ENCODE measurements around the gene NPAS2.

NPAS2 gene, protein sequence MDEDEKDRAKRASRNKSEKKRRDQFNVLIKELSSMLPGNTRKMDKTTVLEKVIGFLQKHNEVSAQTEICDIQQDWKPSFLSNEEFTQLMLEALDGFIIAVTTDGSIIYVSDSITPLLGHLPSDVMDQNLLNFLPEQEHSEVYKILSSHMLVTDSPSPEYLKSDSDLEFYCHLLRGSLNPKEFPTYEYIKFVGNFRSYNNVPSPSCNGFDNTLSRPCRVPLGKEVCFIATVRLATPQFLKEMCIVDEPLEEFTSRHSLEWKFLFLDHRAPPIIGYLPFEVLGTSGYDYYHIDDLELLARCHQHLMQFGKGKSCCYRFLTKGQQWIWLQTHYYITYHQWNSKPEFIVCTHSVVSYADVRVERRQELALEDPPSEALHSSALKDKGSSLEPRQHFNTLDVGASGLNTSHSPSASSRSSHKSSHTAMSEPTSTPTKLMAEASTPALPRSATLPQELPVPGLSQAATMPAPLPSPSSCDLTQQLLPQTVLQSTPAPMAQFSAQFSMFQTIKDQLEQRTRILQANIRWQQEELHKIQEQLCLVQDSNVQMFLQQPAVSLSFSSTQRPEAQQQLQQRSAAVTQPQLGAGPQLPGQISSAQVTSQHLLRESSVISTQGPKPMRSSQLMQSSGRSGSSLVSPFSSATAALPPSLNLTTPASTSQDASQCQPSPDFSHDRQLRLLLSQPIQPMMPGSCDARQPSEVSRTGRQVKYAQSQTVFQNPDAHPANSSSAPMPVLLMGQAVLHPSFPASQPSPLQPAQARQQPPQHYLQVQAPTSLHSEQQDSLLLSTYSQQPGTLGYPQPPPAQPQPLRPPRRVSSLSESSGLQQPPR

DNA sequence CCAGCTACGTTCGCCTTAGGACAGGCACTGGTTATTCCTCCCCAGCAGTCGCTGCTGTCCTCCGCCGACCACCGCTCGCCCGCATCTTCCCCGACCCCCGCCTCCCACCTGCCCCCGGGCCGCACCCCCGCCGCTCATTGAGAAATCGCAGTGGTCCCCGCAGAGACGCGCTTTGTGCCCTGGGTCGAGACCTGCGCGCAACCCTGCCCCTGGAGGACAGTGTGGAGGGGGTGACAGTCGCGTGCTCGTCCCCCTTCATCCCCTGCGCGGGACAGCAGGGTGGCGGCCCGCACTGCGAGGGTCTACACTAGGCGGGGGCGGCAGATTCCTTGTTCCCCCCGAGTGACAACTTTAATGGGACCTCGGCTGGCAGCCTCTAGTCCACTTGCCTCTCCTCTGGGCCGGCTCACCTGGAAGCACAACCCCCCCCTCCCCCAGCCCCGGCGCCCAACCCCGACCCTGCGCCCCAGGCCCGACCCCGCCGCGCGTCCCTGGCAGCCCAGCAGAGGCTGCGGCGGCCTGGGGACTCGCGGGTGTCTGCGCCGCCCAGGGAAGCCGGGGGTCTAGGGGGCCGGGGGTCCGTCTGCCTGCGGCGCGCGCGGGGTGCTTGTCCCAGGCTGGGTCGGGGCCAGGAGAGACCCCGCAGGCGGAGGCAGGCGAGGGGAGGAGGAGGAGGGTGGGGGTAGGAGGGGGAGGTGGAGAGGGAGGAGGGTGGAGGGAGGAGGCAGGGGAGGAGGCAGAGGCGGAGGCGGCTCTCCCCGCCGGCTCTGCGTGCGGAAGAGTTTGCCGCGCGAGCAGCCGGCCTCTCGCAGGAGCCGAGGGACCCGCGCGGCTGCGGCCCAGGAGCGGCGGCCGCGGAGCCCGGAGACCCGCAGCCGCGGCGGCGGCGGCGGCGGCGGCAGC, at the start of gene NPAS2:
Gene NPAS2, plus strand, starts transcription at position 770 of the 903 bp plus-strand sequence. CDS start 84,616 bp downstream, outside the sequence.
- DNase-seq = no peak

DNA sequence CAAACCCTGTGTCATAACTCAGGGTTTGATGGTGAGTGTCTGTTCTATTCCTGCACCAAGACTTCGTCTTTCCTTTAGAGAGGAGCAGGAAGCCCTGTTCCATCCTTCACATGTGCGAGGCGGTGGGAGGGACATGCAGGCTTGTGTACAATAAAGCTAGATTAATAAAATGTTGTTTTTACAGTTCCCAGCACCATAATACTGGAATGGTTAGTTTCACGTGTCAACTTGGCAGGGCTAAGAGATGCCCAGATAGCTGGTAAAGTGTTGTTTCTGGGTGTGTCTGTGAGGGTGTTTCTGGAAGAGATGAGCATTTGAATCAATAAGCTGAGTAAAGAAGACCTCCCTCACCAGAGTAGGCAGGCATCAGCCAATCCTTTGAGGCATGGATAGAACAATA, 48.8 kb upstream of the NPAS2 start:
- DNase-seq = no peak

DNA sequence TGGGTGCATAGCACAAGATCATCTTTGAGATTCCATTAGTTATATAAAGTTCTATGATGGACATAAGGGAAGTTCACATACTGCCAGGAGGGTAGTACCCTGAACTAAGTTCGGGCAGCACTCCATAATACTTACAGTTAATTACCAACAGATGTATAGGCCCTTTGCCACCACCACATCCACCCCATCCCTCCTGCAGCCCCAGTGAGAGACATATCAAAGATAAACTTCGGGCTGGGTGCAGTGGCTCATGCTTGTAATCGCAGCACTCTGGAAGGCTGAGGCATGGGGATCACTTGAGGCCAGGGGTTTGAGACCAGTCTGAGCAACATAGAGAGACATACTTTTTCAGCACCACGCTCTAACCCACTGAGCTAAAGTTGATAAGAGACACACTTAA, 46.4 kb upstream of the NPAS2 start:
- no peak for DNase-seq

DNA sequence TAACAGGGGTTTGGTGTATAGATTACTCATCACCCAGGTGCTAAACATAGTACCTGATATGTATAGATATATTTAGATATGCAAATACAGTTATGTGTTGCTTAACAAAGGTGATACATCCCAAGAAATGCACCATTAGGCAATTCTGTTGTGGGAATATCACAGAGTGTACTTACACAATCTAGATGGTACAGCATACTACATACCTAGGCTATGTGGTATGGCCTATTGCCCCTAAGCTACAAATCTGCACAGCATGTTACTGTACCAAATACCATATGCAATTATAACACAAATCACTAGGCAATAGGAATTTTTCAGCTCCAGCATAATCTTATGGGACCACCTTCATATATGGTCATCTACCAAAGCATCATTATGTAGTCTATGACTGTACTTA, 43.5 kb upstream of the NPAS2 start:
- no peak for DNase-seq

DNA sequence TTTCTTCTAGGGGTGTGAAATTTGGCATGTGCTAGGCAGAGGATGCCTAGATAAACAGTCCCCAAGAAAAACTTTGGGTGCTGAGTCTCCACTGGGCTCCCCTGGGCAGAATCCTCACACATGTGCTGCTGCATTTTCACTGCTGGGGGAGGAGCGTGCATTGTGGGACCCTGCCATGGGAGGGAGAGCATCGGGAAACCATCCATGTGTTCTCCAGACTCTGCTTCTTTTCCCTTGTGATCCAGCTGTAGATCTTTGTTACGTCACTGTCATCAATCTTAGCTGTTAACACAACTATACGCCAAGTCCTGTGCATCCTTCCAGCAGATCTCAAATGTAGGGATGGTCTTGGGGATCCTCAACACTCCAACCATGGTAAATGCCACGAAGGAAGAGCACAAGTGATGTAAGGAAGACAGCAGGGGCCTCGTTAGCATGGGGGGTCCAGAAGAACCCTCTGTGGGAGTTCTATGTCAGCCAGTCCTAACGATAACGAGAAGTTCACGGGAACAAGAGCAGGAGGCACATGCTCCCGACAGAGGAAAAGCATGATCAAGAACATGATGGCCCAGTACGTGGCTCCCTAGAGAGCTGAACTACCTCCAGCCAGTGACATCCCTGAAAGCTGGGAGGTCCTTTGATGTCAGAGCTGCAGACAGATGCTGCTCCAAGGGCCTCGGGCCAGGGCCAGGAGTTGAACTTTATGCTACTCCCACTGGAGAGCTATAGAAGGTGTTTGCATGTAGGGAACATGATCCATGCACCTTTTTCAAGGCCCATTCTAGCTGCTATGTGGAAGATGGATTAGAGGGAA, 41.1 kb upstream of the NPAS2 start:
- DNase-seq = no peak

DNA sequence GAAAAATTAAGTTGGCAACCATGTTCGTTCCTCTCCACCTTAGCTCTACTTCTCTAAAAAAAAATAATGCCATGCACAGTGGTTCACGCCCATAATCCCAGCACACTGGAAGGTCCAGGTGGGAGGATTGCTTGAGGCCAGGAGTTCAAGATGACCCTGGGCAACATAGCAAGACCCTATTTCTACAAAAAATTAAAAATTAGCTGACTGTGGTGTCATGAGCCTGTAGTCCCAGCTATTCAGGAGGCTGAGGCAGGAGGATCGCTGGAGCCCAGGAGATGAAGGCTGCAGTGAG, 40.1 kb upstream of the NPAS2 start:
- DNase-seq = no peak

DNA sequence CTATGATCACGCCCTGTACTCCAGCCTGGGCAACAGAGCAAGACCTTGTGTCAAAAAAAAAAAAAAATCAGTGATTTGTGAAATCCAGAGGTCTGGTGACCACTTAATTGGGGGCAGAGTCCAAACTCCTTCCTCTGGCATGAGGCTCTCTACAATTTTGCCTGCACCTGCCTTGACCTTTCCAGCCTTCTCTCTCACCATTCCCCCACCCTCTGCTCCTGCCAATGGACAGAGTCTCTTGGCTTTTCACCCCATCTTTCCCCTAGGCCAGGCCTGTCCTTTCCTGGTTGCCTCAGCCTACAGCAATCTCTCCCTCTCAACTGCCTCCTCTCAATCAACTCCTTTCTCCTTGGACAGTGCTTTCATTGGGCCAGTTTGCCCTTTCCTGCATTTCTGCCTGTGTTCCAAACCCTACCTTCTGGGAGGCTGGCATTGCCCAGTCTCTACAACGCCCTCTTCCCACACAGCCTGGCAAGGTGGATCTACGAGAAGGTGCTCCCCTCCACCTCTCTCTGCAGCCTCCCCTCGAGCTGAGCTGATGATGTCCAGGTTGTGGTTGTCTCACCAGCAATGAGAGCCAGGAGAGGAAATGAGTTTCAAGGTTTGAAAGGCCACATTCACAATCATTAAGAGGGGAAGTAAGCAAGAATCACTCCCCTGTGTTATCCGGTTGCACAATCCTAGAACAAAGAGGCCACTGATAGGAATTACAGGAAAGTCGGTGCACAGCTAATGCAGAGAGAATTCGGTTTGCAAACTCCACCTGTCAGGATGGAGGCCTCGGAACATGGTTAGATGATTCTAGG, 39.5 kb upstream of the NPAS2 start:
- DNase-seq = no peak

DNA sequence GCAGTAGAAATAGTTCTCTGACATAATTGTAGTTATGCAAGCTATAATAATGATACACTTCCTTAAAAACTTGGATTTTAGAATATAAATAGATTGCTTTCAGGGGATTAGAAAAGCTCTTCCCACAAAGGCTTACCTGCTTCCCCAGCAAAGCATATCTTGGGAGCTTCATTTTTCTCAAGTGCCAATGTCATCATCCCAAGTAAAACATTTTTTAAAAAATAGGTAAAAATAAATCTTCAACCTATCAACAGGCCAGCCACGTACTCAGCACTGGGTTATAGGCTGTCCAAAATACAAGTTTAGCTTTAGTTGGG, 39.0 kb upstream of the NPAS2 start:
- DNase-seq = no peak

DNA sequence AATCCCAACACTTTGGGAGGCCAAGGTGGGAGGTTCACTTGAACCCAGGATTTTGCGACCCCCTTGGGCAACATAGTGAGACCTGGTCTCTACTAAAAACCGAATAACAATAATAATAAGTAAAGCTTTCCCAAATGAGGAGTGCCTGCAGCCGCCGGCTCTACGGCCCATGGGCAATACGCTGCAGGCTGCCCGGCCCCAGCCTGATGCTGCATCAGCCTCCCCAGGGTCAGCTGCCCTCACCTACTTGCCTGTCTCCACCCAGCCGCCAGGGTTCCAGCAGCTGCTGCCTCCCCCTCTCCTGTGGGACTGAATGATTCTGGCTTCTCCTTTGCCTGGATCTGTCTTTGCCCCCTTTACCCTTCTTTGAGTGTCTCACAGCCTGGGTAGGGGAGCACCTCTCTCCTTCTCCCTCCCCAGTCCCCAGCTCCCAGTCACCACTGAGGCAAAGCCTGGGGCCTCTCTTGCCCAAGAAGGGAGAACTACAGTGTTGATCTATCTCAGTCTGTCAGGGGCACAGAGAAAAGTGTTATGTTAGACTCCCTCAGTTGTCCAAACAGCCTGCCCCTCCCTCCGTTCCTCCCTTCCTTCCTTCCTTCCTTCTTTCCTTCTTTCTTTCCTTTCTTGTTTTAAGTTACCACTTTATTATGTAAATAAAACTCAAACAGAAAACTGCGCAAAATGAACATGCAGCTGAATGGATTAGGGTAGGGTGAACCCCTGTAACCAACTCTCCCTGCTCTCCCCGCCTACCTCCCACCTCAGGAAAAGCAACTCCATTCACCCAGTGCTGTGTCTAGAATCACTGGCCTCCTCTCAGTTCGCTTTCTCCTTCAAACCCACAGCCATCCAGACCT, 38.2 kb upstream of the NPAS2 start:
- DNase-seq = no peak

DNA sequence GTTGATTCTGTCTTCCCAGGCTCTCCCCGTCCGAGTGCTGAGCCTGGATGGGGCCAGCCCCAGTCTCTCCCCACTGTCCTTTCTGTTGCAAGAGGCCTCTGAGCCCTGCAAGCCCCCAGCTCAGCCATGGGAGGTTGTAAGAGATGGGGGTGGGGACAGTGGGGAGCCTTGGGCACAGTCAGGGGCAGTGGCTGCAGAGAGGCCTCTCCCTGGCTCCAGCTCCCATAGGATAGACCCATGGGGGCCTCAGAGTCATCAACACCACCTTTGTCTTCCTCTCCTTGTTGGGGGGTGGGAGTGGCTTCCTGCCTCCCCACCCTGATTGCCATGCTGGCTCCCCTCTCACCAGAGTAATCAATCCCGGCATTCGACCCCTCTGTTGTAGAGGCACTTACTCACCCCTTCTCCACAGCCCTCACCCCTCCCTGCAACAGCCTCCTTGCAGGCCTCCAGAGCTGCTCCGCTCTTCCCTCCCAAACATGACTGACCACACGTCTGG, 37.5 kb upstream of the NPAS2 start:
- no peak for DNase-seq

DNA sequence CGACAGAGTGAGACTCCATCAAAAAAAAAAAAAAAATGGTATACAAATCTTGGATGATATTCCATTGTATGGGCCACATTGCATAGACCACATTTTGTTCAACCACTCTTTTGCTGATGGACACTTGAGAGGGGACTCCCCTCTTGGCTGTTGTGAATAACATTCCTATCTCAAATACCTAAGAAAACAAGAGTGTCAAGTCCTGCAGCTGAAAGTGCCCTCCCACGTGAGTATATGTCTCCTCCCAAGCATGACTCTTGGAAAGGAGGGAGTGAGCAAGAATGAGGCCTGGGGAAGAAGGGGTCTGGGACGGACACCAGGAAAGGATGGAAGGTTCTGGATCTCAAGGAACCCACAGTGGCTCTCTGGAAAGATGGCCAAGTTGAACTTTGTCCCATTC, 36.0 kb upstream of the NPAS2 start:
- DNase-seq = no peak

DNA sequence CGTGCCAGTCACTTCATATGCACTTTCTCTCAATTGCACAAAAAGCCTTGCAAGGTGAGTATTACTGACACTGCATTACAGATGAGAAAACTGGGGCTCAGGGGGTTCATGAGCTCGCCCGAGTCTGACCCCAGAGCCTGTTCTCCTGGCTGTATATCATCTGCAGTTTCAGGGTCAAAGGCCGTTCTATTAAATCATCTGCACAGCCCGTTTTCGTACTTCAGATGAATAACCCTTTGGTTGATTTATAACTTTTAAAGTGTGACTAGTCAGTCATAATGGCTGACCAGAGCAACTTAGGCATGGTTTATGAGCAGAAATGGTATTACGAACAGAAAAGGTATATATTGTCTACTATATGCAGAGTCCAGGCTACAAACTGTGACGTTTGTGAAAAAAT, 35.3 kb upstream of the NPAS2 start:
- no peak for DNase-seq

DNA sequence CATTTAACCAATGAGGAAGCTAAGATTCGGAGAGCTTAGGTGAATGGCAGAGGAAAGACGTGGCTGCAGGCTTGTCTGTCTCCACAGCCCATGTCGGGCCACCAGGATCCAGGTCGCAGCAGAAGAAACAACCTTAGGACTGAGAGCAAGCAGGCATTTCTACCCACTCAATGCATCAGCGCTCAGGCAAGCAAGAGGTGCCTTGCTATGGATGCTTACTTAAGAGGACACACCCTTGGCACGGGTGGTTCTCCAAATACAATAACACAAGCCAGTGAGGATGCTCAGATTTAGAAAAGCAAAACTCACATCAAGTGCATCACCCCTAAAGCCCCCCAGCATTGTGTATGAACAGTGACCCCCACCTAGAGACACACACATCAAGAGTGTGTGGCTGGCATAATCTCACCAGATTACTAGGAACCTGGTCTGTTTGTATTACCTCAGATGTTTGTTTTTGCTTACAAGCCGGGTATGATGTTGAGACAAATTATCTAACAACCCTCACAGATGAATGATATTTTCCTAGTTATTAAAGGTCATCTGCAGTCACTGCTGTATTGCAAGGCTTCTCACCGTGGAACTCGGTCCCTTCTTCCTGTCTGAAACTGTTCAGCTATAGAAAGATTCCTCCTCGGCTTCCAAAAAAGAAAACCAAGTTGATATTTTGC, 34.2 kb upstream of the NPAS2 start:
- no peak for DNase-seq

DNA sequence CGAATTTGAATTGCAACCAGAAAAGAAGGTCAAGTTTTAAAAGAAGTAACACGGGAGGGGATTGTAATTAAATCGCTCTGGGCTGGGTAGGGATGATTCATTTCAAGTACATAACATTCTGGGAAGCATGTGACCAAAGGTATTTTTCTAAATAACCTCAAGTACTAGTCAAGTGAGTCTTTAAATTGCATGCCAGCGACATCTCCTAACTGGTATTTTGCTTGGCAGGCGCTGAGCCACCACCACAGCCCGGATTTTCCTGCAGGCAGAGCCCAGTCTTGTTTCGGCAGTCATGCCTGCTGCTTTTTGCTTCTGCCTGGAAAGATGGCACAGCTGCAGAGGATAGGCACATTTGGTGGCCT, 33.7 kb upstream of the NPAS2 start:
- DNase-seq = no peak

DNA sequence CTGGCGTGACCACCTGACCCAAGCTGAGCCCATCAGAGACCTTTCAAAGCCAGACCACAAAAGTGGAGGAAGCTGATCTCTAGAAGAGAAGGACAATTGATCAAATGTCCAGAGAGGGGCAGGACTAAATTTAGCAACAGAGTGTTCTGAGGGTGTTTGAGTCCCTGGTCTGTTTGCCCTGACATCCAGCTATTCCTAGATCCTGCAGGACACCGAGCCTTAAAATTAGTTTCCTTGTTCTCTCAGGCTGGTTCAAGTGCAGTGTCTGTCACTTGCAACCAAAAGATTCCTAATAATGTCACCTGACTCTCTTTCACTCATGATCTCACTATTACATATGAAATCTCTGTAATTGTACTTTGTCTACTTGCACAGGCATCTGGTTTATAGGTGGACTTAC, 33.0 kb upstream of the NPAS2 start:
- no peak for DNase-seq

DNA sequence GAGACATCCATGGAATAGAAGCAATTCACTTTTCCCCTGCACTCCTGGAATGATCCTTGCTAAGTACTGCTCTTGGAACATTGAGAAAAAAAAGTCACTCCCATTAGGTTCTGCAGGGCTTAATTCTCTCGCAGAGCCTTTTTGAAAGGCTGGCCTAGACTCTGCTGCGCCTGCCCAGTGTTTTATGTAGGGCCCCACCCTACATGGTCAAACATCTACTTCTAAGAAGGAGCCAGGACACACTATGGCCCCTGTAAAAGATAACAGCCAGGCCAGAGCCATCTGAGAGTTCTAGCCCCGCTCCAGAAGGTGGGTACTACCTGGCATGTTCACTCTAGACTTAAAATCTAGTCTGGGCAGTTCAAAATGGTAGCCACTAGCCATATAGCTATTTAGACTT, 30.6 kb upstream of the NPAS2 start:
- no peak for DNase-seq

DNA sequence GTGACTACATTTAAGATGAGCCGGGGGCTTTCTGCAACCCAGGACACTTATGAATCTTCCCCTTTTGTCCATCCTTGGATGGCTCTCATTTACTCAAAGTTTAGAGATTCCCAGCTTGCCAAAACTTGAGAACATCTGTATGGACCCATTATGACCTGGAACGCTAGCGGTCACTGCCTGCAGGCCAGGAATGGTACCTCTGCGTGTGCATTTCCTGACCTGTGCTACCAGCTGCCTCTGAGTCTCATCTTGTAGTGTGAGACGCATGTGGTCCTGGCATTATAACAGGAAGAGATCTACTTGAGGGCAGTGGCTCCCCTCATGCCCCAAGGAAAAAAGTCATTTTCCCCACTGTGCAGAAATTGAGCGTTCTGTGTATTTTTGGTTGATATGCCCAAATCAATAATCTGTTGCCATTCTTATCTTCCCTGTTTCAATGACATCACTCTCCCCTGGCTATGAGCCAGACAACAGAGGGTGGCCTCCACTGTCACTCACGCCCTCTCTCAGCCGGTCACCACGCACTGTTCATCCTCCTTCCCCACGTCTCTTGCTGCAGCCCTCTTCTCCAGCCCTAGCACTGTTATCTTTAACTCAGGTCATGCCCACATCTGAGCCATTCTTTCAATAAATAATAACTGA, 28.5 kb upstream of the NPAS2 start:
- DNase-seq = no peak

DNA sequence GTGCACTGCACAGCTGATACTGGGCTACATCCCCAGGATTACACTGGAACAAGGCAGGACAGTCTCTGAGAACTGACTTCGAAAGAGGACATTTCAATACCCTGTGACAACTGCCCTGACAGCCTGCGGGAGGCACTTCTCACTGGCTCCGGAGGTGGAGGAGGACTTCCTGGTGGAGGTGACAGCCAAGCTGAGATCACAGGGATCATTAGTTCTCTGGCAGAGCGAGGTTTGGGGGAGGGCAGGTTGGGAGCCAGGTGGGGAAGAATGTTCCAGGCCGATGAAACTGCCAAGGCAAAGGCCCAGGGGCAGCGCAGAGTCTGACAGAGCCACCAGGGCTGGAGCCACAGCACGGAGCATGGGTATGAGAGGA, 28.0 kb upstream of the NPAS2 start:
- no peak for DNase-seq

DNA sequence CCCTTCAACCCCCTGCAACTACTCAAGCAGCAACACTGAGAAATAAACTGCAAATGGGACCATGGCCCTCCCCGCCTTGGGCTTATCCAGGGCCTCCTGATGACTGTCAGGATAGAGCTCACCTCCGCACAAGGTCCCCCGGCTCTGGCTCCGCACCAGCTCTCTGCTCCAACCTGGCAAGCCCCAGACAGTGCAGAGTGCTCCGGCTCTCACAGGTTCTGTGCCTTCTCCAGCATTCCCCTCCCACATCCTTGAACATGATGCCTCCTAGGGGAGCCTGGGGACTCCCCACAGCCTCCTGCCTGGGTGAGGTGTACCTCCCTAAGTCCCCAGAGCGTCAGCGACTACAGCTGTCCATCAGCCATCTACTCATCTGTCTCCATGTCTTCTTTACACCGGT, 26.7 kb upstream of the NPAS2 start:
- no peak for DNase-seq

DNA sequence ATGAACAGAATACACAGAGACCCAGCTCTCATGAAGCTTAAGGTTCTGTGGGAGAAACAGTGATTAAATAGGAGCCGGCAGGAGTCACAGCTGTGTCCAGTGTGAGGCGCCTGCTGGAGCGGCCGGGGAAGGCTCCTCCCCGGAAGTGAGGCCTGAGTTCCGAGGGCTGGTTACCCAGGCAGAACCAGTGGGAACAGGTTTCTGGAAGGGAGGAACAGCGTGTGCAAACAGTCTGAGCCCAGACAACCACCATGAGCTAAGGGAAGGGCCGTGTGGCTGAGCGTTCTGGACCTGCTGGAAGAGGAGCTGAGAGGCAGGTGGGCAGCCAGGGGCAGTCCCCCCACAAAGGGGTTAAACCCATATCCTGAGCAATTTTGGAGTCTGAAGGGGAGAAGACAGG, 26.0 kb upstream of the NPAS2 start:
- DNase-seq = no peak

Data from NCI-H2107 (cell line).